Measurements from ENCODE around the gene PIP4K2C.
"Not testable (repeated sequence)": the region's sequence is repeated elsewhere in the genome, so short reads cannot be mapped to it uniquely, and the experiment has no call there.

Gene PIP4K2C

DNA sequence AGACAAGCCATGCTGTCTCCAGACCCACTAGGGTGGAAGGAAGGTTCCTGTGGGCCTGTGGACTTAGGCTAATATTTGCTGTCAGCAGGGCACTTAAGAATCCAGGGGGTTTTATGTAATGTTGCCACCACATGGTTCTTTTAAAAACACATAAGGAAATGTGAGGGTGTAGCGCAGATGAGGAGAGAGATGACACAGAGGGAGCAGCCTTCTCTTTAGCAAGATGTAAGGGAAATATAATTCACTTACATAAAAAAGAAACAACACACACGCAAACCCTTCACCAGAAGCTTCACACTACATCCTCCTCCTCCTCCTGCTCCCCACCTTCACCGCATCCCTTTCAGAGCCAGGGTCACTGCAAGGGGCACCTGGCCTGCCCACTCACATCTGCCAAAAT, 4.9 kb upstream of the PIP4K2C start:
- no peak for DNase-seq

DNA sequence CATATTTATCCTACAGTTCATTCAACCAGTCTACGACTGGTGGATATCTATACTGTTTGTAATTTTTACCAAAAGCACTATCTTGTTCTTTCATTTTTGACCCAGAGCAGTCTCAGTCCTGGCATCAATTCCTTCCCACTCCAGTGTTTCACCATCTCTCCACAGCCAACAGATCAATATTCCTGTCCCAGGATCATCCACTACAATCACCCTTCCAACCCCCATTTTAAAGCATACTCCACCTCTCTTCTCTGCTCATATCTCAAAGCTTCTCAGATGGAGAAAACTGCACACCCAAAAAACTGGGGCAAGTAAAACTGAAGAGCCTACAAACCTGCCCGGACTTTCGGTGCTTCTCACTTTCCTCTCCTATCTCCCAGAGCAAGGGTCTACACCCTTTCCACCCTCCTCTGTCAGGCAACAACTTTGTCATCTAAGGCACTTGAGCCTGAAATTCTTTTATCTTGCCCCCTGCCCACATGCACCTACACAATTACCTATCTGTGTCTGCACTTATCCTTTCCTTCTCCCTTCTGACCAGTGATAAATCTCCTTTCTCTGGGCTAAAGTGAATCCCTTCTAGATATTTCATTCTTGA, 4.1 kb upstream of the PIP4K2C start:
- no peak for DNase-seq

DNA sequence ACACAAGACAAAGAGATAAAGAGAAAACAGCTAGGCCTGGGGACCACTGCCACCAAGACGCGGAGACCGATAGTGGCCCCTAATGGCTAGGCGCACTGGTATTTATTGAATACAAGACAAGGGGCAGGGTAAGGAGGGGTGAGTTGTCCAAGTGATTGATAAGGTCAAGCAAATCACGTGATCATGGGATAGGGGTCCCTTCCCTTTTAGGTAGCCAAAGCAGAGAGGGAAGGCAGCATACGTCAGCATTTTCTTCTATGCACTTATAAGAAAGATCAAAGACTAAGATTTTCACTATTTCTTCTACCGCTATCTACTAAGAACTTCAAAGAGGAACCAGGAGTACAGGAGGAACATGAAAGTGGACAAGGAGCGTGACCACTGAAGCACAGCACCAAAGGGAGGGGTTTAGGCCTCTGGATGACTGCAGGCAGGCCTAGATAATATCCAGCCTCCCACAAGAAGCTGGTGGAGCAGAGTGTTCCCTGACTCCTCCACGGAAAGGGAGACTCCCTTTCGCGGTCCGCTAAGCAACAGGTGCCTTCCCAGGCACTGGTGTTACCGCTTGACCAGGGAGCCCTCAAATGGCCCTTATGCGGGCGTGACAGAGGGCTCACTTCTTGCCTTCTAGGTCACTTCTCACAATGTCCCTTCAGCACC, 1.9 kb upstream of the PIP4K2C start:
- DNase-seq: not testable (repeated sequence)

DNA sequence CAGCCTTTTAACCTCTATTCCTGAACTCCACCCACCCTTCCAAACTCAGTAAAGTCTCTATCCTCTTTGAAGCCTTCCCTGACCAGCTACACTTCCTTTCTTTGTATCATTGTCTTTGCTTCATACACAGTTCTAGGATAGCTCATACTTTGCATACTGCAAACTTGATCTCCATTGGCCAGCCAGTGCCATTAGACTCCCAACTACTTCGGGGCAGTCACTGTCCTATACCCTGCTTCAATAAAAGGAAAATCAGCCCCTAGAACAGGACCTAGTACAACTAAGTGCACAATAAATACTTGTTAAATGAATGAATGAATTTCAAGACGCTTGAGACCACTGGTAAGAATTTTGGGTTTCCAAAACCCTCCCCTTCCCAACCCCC, 521 bp upstream of the PIP4K2C start:
- no peak for DNase-seq

DNA sequence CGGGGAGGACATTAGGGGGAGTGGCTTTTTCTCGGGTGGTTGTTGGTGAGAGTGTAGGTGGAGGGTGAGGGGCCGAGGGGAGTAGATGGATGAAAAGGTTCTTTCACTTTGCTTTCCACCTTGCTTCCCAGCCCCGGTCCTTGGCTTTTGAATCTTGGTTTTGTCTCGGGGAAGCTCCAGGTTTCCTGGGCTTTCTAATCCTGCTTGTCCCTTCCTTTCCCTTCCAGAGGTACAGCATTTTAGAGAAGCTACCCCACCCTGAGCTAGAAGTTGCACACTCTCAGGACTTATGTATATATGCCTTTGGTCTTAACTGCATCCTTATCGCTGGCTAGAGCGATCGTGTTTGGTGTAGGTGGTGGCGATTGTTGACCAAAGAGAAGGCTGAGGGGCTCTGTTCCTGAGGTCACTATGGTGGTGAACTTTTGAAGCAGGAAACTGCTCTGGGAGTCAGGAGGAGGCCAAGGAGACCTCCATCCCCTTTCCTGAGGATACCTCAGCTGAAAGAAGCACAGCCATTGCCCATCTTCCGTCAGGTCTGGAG, 862 bp downstream of the PIP4K2C start:
- DNase-seq: no peak

DNA sequence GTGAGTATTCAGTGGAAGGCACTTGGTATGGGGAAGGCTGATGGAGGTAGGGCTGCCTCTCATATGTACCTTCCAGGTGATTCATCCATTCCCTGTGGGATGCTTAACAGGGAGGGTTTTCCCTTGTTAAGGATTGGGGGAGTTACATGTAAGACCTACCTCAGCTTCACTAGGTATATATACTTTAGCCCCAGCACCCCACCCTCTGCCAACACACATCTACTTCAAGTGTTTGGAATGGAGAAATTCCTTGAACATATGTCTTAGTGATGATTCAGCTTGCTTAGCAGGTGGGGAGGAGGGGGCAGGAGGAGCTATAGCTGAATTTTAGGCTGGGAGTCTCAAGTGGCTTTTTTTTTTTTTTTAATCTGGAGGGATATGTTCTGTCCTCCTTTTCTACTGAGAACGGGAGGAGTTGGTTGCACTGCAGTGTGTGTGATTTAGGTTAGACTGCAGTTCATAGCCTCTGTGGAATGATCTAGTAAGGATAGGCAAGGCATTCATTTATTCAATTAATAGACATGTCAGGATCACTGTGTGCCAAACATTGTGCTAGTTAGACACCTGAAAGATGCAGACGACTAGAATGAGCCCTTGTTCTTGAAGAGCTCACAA, 1.7 kb downstream of the PIP4K2C start:
- no peak for DNase-seq

DNA sequence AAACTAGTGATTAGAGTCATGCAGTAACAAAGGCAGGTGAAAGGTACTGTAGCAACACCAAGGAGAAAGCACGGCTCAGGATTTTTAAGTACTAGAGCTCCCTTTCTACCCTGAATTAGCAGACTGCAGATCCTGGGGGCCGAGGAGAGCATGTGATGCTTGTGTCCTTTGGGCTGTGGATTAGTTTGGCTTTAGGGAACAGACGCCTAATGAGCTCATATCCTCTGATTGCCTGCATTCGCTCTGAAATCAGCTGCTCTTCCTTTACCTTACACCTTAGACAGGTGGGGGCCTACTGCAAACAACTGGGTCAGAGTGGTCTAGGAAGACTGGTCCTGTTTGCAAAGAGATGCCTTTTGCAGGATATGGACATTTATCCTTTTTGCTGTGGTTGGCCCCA, 2.2 kb downstream of the PIP4K2C start:
- no peak for DNase-seq

DNA sequence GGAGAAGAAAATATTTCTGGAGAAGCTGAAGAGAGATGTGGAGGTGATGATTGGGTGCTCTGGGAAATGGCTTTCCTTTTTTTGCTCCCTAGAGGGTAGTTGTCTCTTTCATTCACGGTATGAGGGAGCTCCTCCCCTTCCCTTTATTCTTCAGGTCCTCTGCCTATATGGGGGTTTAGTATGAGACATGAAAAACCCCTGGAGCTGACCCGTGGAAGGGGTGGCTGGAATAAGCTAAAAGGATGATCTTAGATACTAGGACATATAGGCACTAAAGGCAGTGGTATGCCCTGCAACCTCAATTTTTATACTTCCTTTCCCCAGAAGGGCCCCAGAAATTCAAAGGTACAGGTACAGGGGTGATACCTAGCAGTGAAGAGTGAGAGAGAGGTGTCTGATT, 9.4 kb downstream of the PIP4K2C start:
- DNase-seq: no peak

DNA sequence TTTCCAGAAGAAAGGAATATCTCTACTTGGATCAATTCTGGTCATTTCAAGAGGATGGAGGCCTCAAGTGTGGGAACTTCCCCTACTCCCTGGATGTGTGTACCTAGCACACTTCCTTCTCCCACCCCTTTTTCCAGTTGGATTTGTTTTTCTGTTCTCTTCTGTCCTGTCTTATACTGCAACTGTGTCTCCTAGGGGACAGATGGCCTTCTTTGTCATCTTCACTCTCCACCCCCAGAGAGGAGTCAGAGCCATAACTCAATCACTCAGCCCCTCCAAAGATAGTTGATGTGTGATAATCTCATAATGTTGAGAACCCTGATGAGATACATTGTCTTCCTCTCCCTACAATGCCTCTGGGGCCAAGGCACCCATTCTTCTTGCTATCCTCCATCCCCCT, 11.6 kb downstream of the PIP4K2C start:
- DNase-seq: no peak

DNA sequence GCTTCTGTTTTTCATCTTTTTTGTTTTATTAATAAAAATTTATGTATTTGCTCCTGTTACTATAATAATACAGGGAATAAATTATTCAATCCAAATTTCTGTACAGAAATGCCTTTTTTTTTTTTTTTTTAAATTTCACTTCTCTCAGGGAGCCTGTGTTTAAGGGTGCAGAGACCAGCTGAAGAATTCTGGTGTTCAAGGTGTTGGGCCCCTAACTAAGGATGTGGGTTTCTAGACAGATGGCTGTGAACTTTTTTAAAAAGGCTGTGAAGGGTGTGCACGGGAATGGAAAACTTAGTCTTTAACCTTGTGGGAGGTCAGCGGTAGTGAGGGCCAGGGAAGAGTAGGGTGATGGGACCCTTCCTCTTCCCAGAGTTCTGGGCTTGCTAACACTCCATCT, 12.3 kb downstream of the PIP4K2C start:
- no peak for DNase-seq

DNA sequence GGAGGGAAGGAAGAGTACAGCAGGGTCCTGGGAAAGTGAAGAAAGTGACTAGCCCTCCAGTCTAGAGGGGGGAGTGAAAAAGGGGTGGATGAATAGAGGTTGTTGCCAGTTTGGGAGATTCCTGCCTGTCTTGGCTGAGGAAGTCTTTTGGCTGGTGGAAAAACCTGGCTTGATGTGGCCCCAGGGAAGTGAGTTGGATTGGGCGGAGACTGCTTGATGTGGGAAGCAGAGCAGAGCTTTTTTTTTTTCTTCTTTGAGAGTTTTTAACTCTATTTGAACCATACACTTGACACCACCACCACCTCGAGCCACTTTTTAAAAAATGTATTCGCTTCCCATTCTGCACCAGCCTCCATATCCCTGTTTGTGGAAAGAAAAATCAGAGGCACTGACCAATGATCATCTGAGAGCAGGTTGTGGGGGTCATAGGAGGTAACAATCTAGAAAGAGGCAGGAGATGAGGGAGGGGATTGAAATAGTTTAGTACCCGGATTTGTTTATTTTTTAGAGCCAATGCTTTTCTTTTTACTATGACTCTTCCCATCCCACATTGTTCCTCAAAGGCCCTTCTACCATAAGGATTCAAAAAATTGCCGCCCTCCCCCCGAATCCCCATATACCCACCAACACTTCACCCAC, 12.9 kb downstream of the PIP4K2C start:
- DNase-seq: no peak

DNA sequence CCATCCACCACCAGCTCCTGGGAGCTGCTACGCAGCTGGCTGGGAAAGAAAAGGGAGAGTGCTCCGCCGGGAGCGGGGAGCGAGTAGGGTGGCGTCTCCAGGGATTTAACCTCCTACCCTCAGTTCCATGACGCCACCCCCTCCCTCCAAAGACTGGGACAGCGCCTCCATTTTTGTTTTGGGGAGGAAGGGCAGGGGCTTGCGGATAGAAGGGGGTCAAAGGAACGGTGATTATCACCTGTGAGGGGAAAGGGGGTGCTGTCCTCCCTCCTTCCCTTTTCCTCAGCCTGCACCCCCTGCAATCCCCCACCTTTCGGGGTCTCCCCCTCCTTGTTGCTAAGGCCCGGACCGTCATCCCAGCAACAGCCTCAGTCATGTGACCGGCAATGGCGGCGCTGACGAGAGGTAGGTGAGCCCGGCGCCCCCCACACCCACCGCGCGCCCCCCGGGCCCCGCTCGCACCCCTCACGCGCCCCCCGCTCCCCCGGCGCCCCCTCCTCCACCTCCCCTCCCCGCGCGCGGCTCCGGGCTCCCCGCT, 13.5 kb downstream of the PIP4K2C start, which contains the start of gene DTX3:
DTX3 (plus strand) TSS at position 371 of the 538 bp plus-strand sequence. CDS start 1,694 bp downstream, outside the sequence.
- DNase-seq: peak; percentile 19

DNA sequence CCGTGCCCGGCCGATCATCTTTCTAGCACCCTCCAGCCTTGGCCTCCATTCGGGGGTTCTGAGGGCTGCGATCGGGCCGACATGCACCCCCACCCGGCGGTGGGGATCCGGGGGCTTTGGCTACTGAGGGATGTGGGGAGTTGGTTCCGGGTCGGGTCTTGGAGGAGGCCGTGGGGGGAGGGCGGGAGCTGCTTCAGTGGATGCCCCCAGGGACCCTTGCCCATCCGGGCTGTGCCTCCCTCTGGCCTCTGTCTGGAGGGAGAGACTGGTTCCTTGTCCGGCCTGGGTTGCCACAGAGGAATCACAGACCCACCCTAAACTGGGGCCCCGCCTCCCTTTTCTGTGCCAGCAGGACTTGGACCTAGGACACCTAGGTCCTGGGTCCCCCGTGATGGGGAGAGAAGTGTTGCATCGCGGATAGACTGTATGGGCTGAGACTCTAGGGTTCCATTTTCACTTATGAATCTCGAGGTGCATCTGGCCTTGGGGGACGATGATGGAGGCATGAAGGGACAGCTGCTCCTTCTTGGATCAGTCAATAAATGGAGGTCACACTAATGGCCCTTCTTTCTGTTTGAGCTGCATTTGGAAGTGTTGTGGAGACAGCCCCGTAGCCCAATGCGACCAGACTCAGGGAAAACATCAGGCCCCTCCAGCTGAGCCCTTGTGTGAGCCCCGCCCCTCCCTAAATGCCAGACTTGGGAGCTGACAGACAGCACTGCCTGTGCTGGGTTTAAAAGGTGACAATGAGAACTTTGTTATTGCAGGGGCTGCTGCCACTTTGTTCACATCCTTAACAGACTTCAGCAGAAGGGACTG, 14.2 kb downstream of the PIP4K2C start:
- no peak for DNase-seq

DNA sequence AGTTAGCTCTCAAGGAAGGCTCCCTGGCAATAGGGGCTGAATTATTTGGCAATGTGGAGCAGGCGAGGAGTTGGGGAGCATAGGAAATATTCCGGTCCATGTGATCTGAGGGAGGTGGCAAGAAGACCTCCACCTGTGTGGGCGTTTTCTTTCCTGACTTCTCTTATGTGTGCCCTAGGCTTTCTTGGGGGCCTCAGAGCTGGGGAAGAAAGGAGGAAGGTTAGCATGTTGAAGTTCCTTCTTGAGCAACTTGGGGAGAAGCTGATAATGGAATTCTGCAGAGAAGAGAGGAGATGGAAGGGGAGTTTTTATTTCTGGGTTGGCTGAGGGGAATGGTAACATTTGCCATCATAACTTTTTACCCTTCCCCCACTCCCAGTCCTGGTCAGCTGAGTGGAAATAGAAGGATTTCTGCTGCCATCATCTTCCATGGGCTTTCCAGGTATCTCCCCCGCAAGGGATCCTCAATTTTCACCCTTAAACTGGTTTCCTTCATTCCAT, 14.9 kb downstream of the PIP4K2C start:
- no peak for DNase-seq

DNA sequence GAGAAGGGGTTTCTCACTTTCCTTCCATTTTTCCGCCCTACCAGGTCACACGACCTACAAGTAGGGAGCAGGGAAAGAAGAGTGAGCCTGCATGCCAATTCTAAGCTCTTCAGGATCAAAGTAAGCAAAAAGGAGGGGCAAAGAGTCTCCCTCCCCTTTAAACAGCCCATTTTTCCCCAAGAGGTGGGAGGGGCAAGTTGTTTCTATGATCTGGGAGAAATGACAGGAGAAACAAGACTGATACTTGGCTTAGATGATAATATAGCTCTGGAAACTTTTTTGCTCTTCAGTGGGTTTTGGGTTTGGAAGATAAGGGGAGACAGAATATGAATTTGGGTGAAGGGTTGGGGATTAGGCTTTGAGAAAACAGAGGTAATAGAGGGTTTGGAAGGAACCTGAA, 15.4 kb downstream of the PIP4K2C start:
- DNase-seq: no peak

DNA sequence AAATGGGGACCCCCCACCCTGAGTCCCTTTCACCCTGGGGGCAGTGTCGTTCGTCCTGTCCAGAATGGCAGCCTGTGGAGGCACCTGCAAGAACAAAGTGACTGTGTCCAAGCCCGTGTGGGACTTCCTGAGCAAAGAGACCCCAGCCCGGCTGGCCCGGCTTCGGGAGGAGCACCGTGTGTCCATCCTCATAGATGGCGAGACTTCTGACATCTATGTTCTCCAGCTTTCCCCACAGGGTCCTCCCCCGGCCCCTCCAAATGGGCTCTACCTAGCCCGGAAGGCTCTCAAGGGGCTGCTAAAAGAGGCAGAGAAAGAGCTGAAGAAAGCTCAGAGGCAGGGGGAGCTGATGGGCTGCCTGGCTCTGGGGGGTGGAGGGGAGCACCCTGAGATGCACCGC, 15.8 kb downstream of the PIP4K2C start:
- no peak for DNase-seq

DNA sequence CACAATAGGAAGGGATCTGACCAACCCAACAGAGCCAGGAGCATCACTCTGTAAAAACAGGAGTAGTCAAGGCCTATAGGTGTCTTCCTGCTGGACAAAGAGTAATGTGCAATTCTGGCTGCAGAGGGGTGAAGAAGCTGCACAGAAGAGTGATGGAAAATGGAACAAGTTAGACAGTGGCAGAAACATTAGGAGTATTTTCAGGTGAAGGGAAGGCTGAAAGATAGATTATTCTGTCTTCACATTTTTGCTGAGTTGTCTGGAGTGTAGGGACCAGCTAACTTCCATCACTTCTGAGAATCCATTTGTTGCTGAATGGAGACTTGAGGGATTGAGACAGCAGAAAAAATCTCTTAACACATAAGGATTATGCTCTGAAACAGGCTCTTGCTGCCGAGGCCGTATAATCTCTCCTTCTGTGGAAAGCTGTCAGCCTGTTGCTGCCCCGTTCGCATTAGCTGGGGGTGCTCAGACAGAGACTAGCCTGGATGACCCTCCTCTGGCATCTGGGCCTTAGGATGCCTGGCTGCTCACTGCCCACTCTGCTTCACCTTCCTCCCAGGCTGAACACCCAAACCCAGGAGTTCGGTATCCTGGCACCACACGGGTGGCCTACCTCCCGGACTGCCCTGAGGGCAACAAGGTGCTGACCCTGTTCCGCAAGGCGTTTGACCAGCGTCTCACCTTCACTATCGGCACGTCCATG, 17.1 kb downstream of the PIP4K2C start:
- DNase-seq: no peak

DNA sequence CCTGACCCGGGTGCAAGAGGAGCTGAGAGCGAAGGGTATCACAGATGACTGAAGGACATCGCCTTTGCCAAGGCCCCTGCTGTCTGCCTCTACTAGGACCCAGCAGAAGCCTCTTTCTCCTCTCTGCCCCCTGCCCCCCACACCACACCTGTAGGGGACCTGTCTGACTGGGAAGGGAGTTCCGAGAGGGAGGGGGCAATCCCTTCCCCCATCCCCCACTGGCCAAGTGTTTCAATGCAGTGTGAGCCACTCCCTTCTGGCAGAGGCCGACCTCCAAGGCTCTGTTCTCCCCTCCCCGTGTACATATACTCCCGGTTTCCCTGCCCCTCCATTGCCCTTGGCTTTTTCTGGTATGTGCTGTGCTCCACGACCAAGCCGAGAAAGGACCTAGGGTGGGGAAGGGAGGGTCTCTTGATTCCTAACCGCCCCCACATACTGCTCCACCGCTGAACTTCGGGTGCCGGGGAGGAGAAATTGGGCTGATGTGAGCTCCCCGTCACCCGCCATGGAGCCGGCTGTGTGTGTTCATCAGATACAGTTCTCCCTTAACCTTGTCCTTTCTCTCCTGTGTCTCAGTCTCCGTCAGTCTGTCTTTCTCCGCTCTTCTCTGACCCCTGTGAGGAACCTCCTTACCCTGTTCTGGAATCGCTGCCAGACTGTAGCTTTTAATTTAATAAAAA, 18.2 kb downstream of the PIP4K2C start:
- DNase-seq: no peak

DNA sequence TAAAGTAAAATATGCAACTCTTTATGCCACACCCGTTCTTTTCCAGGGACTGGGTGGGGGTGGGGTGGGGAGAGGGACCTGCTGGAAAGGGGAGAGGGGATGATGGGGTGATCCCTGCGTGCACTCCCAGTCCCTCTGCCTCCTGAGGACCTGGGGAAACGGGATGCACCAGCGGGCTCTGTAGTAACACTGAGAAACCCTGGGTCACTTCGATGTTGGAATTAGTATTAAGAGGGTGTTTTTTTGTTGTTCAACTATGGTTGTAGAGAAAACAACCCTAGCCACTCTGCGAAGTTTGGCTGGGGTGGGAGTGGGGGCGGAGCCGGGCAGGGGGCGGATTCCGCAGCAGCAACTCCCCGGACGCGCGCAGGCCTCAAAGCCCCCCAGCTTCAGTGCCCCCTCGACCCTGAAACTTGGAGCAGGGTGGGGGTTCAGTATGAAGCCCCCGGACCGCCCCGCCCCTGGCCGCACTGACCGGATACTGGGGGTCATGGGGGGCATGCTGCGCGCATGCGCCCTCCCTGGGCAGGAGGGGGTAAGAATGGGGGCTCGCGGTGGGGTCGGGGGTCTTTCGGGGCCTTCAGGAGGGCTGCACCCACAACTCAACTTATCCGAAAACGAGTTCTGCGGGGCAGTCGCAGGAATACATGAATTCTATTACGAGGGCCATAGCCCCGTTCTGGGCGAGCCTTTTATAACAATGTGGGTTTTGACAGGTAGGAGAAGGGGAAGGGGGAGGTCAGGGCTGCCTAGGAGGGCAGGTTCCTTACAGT, 19.0 kb downstream of the PIP4K2C start:
- no peak for DNase-seq

DNA sequence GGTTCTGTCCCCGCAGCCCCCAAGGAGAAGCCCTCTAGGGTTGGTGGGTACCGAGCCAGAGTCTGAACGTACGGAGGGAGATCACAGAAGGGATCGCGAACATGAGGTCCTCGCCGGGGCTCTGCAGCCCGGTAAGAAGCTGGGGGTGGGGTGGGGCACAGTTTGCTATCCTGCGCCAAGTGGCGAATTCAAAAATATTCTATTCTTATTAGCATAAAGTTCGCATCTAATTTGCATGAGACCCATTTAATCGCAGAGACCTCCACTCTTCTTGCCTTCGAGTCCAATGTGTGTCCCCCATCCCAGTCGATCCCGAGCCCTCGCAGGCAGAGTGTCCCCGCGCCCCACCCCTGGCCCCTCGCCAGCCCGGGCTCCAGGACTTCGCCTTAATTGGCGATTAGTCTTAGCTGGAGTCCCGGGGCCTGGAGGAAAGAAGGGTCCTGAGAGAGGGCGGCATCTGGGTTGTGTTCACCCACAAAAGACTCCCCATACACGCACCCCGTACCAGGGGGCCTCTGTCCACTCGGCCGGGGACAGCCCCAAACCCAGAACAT, 19.6 kb downstream of the PIP4K2C start:
- no peak for DNase-seq
